GM19452 (cell line): Measurements from ENCODE around the gene PITHD1.
"Not testable (repeated sequence)": the region's sequence is repeated elsewhere in the genome, so short reads cannot be mapped to it uniquely, and the experiment has no call there.

ENCODE experiments used
- ATAC-seq: cut with Tn5 transposase; IDR thresholded peaks from one replicate; pipeline ENCODE4 v1.9.1; 2021; ENCODE audit not compliant: unreplicated experiment

PITHD1 gene

GRCh38 chr1:23772854-23773242 lies 5.4 kb upstream of the PITHD1 start:
- no peak for ATAC-seq

- no peak for ATAC-seq
Observed at GRCh38 chr1:23774174-23774880, 3.9 kb upstream of the PITHD1 start.

GRCh38 chr1:23776217-23776616 lies 2.0 kb upstream of the PITHD1 start:
- no peak for ATAC-seq

- ATAC-seq, result no peak
Observed at GRCh38 chr1:23779826-23780371, 1.7 kb downstream of the PITHD1 start.

GRCh38 chr1:23783141-23783540 lies 4.9 kb downstream of the PITHD1 start:
- ATAC-seq, result not testable (repeated sequence)

- no peak for ATAC-seq
Observed at GRCh38 chr1:23784846-23785245, 6.6 kb downstream of the PITHD1 start.

- no peak for ATAC-seq
Observed at GRCh38 chr1:23787701-23788100, 9.5 kb downstream of the PITHD1 start.

GRCh38 chr1:23788695-23789094 lies 10.5 kb downstream of the PITHD1 start:
- no peak for ATAC-seq

GRCh38 chr1:23790696-23791515 lies 12.7 kb downstream of the PITHD1 start, which contains the start of gene LYPLA2:
LYPLA2 (plus strand) TSS chr1:23791145; CDS start chr1:23792683, 1,538 bp downstream.
- ATAC-seq, result peak; percentile 82

GRCh38 chr1:23791516-23792047 lies 13.4 kb downstream of the PITHD1 start:
- ATAC-seq, result no peak

GRCh38 chr1:23792151-23792945 lies 14.1 kb downstream of the PITHD1 start:
- no peak for ATAC-seq

- ATAC-seq, result no peak
Observed at GRCh38 chr1:23793018-23793781, 15.0 kb downstream of the PITHD1 start.

- ATAC-seq, result no peak
Observed at GRCh38 chr1:23793861-23794731, 15.9 kb downstream of the PITHD1 start.

GRCh38 chr1:23794732-23795182 lies 16.5 kb downstream of the PITHD1 start:
- ATAC-seq, result not testable (repeated sequence)

GRCh38 chr1:23795676-23796465 lies 17.7 kb downstream of the PITHD1 start:
- ATAC-seq, result no peak

GRCh38 chr1:23796466-23797271 lies 18.5 kb downstream of the PITHD1 start:
- ATAC-seq, result no peak
